GM13977 (cell line): ENCODE data around the gene RAB7A.

Experiments
- DNase-seq: peaks from one replicate; pipeline ENCODE4 v3.0.0; 2012; ENCODE audit warnings: low spot score
- in situ Hi-C: fragments of 300-500 bp; cut with MboI; formaldehyde crosslinking; loops from one replicate; pipeline ENCODE4 v1.12.0; 2022; ENCODE audit warnings: low sequenced_read_pairs, low pct_unique_long_range_greater_than_20kb, mixed read lengths, inconsistent platforms; ENCODE audit not compliant: unreplicated experiment
- TF ChIP-seq, protein P1 (sequence below): IDR thresholded peaks from 2 replicates; pipeline ENCODE4 v1.5.1; 2012; ENCODE audit warnings: mild to moderate bottlenecking, control low read depth; ENCODE audit not compliant: insufficient read depth; ENCODE audit errors: extremely low read depth, missing control alignments

RAB7A gene

DNA sequence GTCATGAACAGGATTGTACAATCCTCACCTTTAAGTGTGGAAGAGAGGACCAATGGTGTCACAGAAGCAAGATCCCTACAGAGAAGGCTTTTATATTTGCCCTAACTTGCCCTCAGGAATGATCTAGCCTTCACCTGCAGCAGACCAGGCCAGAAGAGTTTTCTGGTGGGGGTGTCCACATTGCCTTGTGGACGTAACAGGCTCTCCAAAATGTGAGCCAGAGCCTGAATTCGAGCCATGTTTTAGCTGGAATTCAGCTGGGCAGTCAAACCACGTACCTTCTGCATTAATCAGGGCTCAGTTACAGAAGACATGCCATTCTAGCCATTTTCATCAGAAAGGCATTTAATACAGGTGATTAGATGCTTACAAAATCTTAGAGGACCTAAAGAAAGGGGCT, 23.6 kb upstream of the RAB7A start:
- in situ Hi-C loops: no loop called here
- no peak for DNase-seq

GRCh38 chr3:128703561-128703960, 22.4 kb upstream of the RAB7A start:
- no peak for DNase-seq
- TF ChIP-seq, protein P1, sequence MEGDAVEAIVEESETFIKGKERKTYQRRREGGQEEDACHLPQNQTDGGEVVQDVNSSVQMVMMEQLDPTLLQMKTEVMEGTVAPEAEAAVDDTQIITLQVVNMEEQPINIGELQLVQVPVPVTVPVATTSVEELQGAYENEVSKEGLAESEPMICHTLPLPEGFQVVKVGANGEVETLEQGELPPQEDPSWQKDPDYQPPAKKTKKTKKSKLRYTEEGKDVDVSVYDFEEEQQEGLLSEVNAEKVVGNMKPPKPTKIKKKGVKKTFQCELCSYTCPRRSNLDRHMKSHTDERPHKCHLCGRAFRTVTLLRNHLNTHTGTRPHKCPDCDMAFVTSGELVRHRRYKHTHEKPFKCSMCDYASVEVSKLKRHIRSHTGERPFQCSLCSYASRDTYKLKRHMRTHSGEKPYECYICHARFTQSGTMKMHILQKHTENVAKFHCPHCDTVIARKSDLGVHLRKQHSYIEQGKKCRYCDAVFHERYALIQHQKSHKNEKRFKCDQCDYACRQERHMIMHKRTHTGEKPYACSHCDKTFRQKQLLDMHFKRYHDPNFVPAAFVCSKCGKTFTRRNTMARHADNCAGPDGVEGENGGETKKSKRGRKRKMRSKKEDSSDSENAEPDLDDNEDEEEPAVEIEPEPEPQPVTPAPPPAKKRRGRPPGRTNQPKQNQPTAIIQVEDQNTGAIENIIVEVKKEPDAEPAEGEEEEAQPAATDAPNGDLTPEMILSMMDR: no peak
- in situ Hi-C loops: no loop called here

More for the DNA sequence above, 23.6 kb upstream of the RAB7A start:
- TF ChIP-seq, protein P1: no peak

GRCh38 chr3:128706086-128706615, 19.8 kb upstream of the RAB7A start:
- in situ Hi-C loops: no loop called here
- no peak for DNase-seq
- TF ChIP-seq, protein P1: no peak

- TF ChIP-seq, protein P1: no peak
- in situ Hi-C loops: no loop called here
- no peak for DNase-seq
These were observed 18.0 kb upstream of the RAB7A start for GRCh38 chr3:128707928-128708494.

DNA sequence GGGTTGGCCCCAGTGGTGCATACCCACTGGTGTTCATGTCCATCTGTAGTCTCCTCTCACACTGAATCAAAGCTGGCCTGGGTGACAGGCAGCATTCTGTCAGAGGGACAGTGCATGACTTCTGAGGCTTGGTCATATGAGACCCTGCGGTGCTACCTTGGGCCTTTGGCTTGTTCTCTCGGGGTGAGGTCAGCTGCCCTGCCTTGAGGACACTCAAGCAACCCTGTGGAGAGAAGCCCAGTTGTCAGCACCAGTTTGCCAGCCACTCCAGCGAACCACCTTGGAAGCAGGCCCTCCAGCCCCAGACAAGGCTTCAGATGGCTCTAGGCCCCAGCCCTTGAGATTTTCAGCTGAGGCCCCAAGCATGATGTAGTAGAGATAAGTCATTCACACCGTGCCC, 16.9 kb upstream of the RAB7A start:
- DNase-seq: no peak
- in situ Hi-C loops: no loop called here
- TF ChIP-seq, protein P1: no peak

GRCh38 chr3:128709506-128710210, 16.3 kb upstream of the RAB7A start:
- in situ Hi-C loops: no loop called here
- DNase-seq: no peak
- TF ChIP-seq, protein P1: no peak
